Stimulated activated CD8-positive, alpha-beta memory T cell treated with anti-CD3 and anti-CD28 coated beads, Interleukin-15, amount 100 ng/mL, for 4 hours (primary cell): ENCODE results near the gene B4GALT5.

Experiments used
- DNase-seq, 2 donors: peaks; one replicate each; pipeline ENCODE4 v3.0.0-alpha.2; 2020; ENCODE audit warnings: low read depth in 2 of 2

Gene B4GALT5

DNA sequence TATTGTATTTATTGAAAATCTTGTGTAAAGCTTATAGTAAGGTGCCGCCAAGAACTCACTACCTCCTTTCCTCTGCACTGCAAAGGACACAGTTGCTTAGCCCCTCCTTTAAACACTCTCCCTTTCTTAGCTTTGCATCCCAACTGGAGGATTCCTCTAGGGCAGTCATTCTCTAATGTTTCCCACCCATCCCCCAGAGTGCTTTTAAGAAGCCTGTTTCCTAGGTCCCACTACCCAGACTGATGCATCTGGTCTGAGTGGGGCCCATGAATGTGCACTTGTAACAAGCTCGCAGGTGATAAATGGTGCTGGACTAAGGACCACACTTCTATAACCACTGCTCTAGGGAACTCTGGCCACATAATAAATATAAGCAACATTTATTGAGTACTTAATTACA lies 55.2 kb downstream of the B4GALT5 start:
- DNase-seq = no peak

DNA sequence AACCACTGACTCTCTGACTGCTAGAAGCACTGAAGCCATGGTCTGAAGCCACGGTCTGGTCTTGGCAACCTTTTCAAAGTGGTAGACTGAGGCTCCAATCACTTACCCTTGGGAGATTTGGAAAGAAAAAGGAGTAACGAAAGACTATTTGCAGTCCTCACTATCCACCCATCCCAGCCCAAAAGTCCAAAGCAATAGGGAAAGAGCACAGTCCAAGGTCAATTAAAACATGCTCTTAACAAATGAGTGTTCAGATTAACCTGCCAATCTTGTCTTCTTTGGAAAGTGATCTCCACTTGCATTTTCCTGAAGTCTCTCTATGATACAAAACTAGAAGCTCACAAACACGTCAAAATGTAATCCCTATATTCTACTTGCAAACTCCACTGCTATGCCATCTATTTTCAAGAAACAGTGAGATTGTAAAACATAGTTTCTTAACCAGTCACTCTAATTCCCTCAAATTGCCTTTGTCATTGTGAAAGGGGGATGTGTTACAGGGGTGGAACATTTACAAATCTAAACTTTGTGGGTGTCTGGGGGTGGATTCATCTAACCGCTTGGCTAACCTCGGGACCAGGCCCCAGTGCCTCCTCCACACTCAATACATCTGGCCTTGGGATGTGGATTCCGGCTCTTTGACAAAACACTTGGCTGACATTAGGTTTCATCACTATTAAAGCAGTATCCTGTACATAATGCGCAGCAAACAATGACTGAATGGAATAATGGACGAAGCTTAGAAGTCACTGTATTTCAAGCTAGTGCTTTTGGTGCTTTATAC lies 56.4 kb downstream of the B4GALT5 start:
- DNase-seq = no peak

DNA sequence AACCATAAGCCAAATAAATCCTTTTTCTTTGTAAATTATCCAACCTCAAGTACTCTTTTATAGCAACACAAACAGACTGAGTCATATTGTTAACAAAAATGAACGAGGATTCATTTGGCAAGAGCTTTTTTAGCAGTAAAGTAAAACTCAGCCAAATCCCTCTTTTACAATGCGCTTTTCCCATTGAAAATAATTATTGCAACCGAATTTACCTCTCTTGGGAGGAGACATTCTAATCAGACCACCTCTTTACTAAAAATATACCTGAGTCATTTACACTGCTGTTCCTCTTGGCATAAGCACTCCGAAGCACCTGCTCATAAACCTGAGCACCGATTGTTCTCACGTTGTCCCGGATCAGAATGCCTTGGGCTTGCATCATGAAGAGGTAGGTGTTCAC lies 57.4 kb downstream of the B4GALT5 start:
- DNase-seq = no peak

DNA sequence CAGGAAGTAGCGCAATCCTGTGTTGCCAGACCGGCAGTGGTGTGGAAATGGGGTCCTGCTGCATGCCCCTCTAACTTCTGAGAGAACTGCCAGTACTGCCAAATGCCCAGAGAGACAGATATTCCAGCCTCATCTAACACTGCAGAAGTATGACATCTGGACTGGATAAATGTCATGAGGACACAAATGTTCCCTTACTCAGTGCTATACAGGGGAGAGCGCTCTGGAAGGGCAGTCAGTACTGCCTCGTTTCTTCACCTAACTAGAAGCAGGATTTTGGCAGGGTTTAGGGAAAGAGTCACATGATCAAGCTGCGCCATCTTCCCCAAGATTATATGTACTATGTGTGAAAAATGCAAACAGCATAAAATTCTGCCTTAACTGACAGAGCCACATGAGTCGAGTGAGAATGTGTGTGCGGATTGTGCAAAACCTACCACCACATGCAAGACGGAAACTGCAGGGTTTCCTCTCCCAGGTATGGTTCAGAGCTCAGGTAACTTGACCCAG lies 59.7 kb downstream of the B4GALT5 start:
- no peak for DNase-seq

DNA sequence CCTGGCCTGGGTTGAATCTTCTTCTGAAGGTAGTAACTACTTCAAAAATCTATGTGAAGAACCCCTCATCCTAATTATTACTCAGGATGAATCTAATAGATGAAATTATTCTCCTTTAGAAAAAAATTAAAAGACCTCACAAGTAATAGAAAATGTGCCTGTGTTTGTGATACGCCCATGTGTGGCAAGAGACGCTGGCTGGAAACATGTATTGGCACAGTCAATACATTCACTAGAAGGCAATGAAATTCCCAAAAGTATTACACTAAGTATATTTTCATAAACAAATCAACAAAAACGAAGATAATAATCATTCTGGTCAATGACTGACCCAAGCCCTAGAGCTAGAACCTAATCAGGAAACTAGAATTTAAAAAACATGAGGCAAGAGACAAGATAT lies 64.0 kb downstream of the B4GALT5 start:
- DNase-seq = no peak

DNA sequence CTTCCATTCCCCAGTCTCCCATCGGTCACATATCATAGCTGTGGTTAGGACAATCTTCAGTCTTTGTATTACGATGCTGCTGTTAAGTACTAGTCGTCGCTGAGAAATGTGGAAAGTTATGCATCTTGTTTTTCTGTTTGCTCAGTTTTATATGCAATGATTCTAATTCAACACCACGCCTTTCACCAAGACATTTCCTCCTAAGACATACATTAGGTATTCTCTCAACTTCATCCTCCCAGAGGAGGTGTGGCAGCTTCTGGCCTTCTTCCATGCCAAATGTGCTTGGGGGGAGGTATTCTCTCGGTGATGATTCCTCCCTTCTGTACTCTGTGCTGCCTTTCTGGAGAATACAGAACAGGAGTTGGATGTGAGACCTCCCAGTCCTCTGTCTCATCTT lies 66.1 kb downstream of the B4GALT5 start:
- no peak for DNase-seq

DNA sequence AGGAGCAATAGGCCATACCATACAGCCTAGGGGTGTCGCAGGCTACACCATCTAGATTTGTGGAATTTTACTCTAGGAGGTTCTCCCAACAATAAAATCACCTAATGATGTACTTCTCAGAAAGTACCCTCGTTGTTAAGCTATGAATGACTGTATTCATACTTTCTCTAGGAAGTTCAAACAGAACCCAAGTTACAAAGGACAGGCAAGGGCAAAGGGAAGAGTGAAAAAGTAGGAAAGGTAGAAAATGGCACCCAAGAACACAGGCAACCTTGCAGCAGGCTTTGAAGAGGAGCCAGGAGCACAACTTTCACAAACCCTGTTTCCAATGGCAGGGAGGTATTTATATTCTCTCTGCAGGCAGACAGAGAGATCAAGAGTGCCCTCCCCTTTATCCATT lies 67.2 kb downstream of the B4GALT5 start:
- DNase-seq = no peak

DNA sequence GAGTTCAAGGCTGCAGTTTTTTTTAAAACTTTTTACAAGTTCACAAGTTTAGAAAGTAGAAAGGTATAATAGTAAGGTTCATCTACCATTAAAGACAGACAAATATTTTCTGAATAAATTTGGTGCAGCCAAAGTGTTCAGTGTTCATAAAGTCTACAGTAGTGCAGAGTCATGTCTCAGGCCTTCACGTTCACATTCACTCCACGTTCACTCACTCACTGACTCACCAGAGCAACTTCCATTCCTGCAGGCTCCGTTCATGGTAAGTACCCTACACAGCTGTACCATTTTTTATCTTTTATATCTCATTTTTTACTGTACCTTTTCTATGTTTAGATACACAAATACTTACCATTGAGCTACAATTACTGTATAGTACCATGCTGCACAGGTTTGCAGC lies 67.6 kb downstream of the B4GALT5 start:
- DNase-seq = no peak

DNA sequence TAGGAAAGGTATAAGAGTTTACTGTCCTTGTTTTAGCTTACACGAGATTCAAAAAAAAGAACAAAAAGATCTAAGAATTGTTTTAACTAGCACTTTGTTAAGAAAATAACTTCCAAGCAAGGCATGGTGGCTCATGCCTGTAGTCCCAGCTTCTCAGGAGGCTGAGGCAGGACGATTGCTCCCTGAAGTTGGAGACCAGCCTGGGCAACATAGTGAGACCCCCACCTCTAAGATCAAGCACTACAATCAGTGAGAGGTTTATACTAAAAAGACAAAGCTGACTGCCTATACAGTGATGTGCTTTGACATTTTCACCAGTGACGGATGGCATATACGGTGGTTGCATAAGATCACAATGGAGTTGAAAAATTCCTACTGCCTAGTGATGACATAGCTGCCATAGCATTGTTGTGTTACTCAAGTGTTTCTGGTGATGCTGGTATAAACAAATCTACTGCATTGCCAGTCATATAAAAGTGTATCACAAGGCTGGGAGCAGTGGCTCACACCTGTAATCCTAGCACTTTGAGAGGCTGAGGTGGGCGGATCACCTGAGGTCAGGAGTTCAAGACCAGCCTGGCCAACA lies 68.6 kb downstream of the B4GALT5 start:
- DNase-seq = no peak

DNA sequence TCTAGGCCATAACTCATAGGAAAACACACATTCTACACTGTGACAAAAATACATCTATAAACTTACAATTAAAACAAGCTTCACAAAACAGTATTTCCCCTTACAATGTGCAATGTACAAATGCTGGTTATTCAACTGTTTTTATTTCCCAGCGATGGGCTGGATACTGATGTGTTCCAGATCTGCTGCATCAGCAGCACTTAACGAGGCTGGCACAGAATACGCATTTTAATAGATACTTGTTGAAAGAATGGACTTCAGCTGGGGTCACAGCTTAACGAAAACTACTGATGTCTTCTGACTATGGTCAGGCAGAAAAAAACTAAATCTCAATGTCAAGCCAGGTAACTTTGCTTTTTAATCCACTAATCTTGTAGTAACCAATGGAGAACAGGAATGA lies 70.9 kb downstream of the B4GALT5 start:
- DNase-seq = no peak

DNA sequence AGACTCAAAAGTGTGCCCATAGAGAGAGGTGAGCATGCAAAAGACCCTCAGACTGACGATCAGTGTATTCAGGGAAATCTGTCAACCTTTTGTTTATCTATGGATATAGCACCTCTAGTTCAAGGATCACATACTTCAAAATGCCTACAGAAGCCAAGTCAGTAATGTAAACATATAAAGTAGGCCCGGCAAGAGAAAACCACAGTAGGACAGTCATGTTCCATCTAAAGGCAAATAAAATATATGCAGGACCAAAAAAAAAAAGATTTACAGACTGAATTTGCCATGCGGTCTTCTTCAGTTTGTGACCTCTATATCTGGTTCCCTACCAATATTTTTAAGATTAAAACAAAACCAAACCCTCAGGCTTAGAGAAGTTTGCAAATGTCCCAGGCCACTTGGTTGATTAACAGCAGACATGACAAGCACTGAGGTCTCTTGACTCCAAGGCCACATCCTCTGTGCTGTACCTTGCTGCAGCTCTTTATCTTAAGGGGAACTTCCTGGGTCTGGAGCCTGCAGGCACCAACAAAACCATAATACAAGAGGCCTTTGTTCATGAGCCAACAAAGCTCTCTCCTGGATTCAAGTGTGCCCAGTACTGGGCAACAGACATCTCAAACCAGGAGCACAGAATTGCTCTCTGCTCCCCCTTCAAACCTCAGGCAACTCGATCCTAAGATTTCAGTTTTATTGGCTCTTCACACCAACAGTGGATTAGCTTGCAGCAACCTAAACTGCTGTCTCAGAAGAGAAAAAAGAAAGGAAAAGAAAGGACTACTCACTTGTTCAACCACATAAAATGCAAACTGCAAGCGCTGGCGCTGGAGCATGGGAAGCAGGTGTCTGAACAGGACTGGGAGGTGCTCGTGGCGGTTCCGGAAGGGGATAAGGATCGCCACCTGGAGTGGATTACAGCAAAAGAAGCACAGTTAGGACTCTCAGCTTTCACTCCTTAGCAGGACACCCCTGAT lies 71.7 kb downstream of the B4GALT5 start:
- no peak for DNase-seq

DNA sequence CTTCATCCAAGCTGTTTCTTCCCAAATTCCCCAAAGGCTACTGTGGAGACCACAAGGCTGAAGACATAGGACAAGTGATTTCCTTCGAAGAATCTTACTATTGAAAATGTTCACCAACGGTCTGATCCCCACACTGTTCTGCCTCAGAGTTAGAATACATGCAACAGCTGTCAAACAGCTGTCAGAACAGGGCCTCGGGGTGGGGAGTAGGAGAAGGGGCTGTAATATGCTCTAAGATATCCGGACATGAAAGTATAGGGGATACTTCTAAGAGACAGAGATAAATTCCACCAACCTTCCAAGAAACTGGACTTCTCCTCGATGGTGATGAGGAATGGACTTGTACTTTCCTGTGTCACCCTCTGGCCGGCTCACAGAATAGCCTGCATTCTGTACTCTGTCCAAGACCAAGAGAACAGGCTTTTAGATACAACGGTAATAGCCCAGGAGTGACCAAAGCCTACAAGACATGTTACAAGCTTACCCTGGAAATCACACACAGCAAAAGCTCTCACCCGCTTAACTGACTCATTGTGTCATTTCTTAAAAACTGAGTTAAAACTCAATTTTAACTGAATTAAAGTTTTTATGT lies 76.5 kb downstream of the B4GALT5 start:
- DNase-seq = no peak

DNA sequence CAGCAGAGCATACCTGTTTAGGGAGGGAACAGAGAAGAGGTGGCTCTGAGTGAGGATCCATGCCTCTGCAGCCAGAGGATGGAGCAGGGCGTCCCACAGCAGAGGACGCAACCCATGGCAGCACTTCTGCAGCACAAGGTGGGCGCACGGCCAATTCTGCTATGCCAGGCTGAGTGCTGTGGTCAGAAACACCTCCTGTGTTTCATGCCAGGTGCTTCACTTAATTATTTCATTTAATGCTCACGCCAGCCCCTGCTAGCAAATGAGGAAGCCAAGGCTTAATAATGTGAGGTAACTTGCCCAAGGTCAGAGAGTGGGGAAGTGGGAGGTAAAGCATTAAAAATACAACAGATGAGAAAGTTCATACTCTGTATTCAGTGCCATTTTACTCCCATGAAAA lies 77.2 kb downstream of the B4GALT5 start:
- DNase-seq = no peak

DNA sequence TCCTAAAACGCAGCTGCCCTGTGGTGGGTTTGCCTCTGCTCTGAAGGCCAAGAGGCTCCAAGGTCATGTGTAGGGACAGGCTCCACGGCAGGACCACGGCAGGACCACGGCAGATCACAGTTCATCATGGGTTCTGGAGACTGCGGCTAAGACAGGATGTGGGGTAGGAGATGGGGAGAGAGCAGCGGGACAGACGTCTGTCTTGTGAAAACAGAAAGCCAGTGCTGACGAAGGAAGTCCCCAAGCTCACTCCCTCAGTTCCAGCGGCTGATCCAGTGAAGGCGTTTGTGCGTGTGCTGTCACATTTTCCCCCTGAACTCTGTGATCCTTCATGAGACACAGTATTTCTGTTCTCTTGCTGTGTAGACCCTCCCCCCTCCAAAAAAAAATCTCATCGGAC lies 77.8 kb downstream of the B4GALT5 start:
- DNase-seq = no peak

DNA sequence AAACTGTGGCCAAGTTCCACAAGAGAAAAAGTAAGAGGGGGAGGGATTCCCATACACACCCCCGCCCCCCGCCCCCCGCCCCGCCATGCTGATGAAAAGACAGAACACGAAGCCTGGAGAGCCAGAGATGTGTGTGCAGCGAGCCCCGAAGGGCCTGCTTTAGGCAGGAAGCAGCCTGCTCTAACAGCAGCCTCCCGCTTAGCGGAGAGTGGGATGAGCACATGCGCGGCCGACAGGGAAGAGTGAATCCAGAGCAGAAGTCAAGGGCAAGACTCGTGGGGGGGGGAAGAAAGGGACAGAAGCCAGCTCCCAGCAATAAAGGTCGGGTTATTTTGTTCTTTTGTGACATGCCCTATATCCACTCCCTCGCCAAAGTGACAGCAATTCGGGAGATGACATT lies 78.5 kb downstream of the B4GALT5 start:
- no peak for DNase-seq

DNA sequence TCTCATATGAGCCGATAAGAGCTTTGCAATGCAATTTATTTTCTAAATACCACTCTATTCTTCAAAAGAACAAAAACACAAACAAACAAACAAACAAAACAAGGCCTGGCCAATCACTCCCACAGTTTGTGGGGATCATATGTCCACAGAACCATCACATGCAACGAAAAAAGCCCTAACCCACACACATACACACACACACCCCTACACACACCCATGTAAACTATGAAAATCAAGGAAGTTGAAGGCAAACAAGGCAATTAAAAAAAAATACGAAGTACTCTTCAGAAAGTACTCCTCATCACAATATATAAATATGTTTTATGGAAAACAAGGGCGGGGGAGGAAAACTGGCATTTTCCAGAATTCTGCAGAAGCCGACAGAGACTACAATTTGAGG lies 79.6 kb downstream of the B4GALT5 start:
- DNase-seq = no peak

DNA sequence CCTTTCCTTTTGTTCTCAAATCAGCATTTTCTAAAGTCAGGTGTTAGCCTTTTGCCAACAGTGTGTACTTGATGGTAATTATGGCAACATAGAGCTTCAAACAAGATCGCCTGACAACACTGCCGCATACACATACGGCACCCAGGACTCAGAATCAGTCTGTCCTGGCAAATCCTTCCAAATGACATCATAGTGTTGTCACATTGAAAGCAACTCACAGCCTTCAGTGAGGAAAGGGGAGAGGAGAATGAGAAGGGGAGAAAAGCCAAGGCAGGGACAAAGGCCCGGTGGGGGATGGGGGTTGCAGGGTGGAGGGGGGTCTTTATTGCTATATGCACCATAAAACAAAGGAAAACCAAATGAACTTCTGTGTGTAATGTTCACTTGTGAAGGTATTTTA lies 80.0 kb downstream of the B4GALT5 start:
- DNase-seq = no peak

DNA sequence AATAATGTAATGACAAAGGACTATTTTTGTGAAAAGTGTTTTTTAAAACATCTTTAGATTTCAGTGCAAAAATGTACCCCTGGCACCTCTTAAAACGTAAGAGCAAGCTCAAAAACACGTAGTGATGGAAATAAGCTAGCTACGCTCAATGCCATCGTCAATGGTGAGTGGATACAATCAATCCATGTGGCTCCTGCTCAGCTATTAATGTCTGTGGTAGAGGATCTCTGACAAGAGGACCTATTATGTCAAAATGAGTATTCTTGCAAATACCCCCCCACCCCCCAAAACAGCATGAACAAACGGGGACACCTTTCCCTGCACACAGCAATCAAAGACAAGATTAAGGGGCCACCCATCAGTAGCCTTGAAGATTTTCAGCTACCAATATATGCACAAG lies 80.7 kb downstream of the B4GALT5 start:
- no peak for DNase-seq

DNA sequence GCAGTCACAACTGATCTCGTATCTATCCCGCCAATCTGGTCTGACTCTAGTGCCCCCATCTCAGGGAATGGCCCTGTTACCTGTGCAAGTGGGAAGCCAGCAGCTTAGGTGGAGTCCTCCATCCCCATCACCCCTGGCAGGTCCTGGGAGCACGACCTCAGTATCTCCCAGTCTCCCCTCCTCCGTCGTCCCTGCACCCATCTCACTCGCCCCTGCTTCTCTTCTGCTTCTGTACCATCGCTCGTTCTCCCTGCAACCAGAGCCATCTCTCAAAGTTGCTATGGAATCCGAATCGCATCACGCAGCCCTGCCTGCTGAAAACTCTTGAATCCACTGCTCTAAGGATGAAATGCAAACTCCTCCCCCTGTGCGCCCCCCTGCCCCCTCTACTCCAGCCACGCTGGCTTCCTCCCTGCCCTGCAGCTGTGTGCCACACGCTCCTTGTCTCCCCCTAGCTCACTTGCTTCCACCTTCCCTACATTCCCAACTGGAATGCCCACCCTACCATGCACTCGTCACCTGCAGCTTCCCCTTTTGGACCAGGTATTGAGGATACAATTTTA lies 81.7 kb downstream of the B4GALT5 start:
- DNase-seq = no peak

DNA sequence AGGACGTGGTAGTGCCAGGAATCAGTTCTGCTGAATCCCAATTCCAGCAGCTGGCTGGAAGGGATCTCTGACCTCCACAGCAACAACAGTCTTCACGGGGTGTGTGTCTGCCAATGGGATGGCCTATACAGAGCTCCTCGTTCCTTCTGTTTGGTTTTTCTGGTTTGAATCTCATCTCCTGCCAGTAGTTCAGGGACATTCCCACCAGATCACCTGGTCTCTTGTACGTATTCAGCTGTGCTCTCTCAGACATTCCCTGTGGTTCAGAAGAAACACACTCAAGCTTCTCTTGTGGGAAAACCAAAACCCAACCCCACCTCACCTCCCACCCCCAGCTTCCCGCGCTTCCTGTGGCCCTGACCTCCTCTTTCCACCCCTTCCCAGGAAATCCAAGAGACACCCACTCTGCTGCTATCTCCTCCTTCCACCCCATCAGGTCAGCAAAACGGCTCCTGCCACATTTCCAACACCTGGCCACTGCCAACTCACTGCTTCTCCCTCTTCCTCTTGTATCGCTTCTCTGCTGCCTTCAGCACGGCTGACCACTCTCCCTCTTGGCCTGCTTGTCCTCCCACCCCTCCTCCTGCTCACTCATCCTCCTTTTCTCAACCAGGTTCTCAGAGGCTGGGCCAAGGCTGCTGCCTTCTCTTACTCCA lies 82.5 kb downstream of the B4GALT5 start:
- no peak for DNase-seq

DNA sequence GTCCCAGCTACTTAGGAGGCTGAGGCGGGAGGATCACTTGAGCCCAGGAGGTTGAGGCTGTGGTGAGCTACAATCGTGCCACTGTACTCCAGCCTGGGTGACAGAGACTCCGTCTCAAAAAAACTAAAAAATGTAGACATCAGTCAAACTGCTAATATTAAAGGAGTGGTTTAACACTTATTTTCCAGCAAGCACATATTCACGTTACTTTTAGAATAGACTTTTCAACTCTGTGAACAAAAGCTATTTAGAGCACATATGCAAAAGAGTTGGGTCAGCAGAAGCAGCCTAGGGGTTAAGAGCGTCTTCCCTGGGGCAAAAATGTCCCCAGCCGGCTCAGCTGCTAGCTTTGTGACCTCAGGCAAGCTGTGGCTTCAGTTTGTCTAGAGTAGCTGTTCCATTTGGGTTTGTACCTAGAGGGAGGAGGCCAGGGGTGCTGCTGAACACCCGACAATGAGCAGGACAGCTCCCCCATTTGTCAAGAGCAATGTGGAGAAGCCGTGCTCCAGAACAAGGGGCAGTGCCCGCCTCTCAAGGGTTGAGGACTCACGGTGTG lies 83.2 kb downstream of the B4GALT5 start:
- no peak for DNase-seq
